Ovary (tissue), 9 donors: ENCODE data around the gene CHRM1. TPM values are rescaled to one million over a fixed set of nuclear protein-coding genes. Genes with fewer than 3 reads are reported as not detected.
"Not testable (repeated sequence)": the region's sequence is repeated elsewhere in the genome, so short reads cannot be mapped to it uniquely, and the experiment has no call there.

Source experiments
- DNase-seq, 5 donors: peaks; one replicate each; pipeline ENCODE4 v3.0.0-alpha.2; 2019 to 2020
- H3K27ac ChIP-seq, 2 donors: fragments of 200-600 bp; one replicate each; pipeline versions ENCODE4 v1.5.1 to v1.8.0; 2019 to 2022
- H3K27me3 ChIP-seq: fragments of 200-600 bp; one replicate; pipeline ENCODE4 v1.8.0; 2022
- H3K36me3 ChIP-seq: fragments of 200-600 bp; sonication (generic); one replicate; pipeline ENCODE4 v1.5.1; 2019
- H3K4me1 ChIP-seq: one replicate; pipeline ENCODE4 v1.8.1; 2013; ENCODE audit warnings: mild to moderate bottlenecking, moderate library complexity; ENCODE audit not compliant: insufficient read depth
- H3K4me3 ChIP-seq: fragments of 200-600 bp; sonication (generic); one replicate; pipeline ENCODE4 v1.5.1; 2017
- H3K9me3 ChIP-seq, 2 donors: fragments of 200-600 bp in 1 of 2; sonication (generic) in 1 of 2; one replicate each; pipeline versions ENCODE4 v1.5.1 to v1.8.1; 2013 to 2019; ENCODE audit warnings: mild to moderate bottlenecking in 1 of 2, moderate library complexity in 1 of 2
- CTCF ChIP-seq, 3 donors: fragments of 450-650 bp in 2 of 3; fragments of 200-600 bp in 1 of 3; IDR thresholded peaks; one replicate each; pipeline versions ENCODE4 v1.5.1 to v1.8.0; 2016 to 2022; ENCODE audit warnings: antibody characterized with exemption in 3 of 3, mild to moderate bottlenecking in 1 of 3
- EP300 ChIP-seq: sonication (generic); formaldehyde crosslinking; IDR thresholded peaks from one replicate; pipeline ENCODE4 v1.6.1; 2017; ENCODE audit warnings: antibody characterized with exemption
- POLR2A ChIP-seq: fragments of 450-650 bp; IDR thresholded peaks from one replicate; pipeline ENCODE4 v1.6.1; 2017; ENCODE audit warnings: antibody characterized with exemption, mild to moderate bottlenecking, moderate library complexity
- WGBS, 3 donors: extraction: QIAGEN DNeasy Blood & Tissue Kit in 1 of 3; methylation state at CpG; one replicate each; pipeline versions ENCODE4 v1.1.5 to v1.1.7; 2013 to 2017; 5-methylcytosine and 5-hydroxymethylcytosine counted together
- intact Hi-C, 4 donors: fragments of 100-400 bp; cut with DNase I; formaldehyde crosslinking; loops; one replicate each; pipeline versions ENCODE4 v1.11.0 to v1.15.1; 2022 to 2023
- polyA plus RNA-seq, 2 donors: library from polyadenylated mRNA; stranded (reverse); fragments of 200-250 nt in 1 of 2; fragments of 350-450 nt in 1 of 2; fragmentation: Illumina TruSeq in 1 of 2; extraction: RNeasy Lipid Tissue Mini Kit (QIAGEN cat#74804) in 1 of 2; gene quantifications; one replicate each; pipeline ENCODE4 v1.2.3, GENCODE V29; 2013 to 2014
- small RNA-seq: library from RNA; depleted of rRNA; stranded (forward); fragments of <200 nt; gene quantifications from one replicate; pipeline ENCODE3, GENCODE V24; 2016
- total RNA-seq, 7 donors: library from RNA; depleted of rRNA in 2 of 7; stranded (reverse); fragments of >200 nt in 2 of 7; fragmentation: NEBNext Ultra II Directional in 3 of 7; extraction: Animal tissue kit (Norgen Biotek cat#: 25700) in 3 of 7; gene quantifications; one replicate each; pipeline versions ENCODE4 v1.1.0 to v1.2.4, GENCODE V29; 2016 to 2023
- donor health status: DM: no; HTN: no; CAD: no; lungs with moderate emphysema.
- donor health status: DM: no; HTN: no; CAD: no.
- donor health status: Bipolar disorder and iron deficiency.
- donor health status: DM: yes; HTN: yes; CAD: no.
- donor health status: DM: no; HTN: no; CAD: no.
- donor health status: DM: yes; HTN: yes; CAD: no.

CHRM1 gene
- total and polyA plus RNA-seq, 9 donors = not detected

GRCh38 chr11:62863687-62864335, 57.4 kb downstream of the CHRM1 start:
- TF ChIP-seq EP300 = no peak
- no peak for TF ChIP-seq POLR2A
- TF ChIP-seq CTCF (IDR thresholded peaks at IDR 0.05) = no peak
- Histone ChIP-seq H3K9me3 (no peaks in the 10 kb centered on the region), H3K36me3 (no peaks in the 10 kb centered on the region), H3K4me1 (no peaks in the 10 kb centered on the region), H3K27me3 (no peaks in the 10 kb centered on the region), H3K27ac (no peak overlapping the region), H3K4me3 (no peak overlapping the region)
- DNase-seq = no peak
- intact Hi-C loops = loop anchor here in 3 of 4 donors (2.0 to 10.0 kb wide), 3 partner anchors 77 to 479 kb away; partner anchors contain the start of gene TMEM179B (in 3 of the 3)
- 67 to 73% (median 69%) methylated on average over 4 of the region's 4 CpGs for WGBS, 3 donors

GRCh38 chr11:62861564-62862192, 59.5 kb downstream of the CHRM1 start:
- H3K27ac ChIP-seq, DNase-seq, H3K4me3 ChIP-seq, H3K9me3 ChIP-seq, H3K36me3 ChIP-seq, H3K27me3 ChIP-seq, H3K4me1 ChIP-seq: not testable (repeated sequence)
- intact Hi-C loops = loop anchor here (2.0 to 10.0 kb wide), 4 partner anchors 71 to 477 kb away; partner anchors contain the start of gene TMEM179B (in 3 of the 4)
- 85 to 88% (median 88%) methylated on average over 16 of the region's 16 CpGs for WGBS, 3 donors

DNA sequence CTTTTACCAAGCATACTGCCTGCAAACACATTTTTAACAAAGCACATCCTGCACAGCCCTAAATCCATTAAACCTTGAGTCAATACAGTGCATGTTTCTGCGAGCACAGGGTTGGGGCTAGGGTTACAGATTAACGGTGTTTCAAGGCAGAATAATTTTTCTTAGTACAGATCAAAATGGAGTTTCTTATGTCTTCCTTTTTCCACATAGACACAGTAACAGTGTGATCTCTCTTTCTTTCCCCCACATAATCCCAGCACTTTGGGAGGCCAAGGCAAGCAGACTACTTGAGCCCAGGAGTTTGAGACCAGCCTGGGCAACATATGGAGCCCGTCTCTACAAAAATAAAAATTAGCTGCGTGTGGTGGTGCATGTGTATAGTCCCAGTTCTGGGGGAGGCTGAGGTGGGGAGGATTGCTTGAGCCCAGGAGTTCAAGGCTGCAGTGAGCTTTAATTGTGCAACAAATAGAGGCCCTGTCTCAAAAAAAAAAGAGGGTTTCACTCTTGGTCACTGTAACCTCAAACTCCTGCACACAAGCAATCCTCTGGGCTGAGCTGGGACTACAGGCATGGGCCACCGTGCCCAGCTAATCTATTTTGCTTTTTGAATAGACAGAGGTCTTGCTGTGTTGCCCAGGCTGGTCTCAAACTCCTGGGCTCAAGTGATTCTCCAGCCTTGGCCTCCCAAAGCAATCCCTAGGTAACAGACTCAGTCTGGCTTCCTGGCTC, 60.2 kb downstream of the CHRM1 start:
- Histone ChIP-seq H3K36me3 (no peaks in the 10 kb centered on the region), H3K27ac (no peak overlapping the region), H3K27me3 (no peaks in the 10 kb centered on the region), H3K9me3 (no peaks in the 10 kb centered on the region), H3K4me3 (no peak overlapping the region), H3K4me1 (no peaks in the 10 kb centered on the region)
- intact Hi-C loops = loop anchor here in 3 of 4 donors (2.0 to 10.0 kb wide), 3 partner anchors 70 to 476 kb away; partner anchors contain the start of gene TMEM179B (in 2 of the 3)
- DNase-seq = no peak
- TF ChIP-seq EP300 = no peak
- TF ChIP-seq CTCF (IDR thresholded peaks at IDR 0.05) = no peak
- no peak for TF ChIP-seq POLR2A
- 23 to 49% (median 25%) methylated on average over 5 of the region's 5 CpGs for whole genome bisulfite sequencing, 3 donors

DNA sequence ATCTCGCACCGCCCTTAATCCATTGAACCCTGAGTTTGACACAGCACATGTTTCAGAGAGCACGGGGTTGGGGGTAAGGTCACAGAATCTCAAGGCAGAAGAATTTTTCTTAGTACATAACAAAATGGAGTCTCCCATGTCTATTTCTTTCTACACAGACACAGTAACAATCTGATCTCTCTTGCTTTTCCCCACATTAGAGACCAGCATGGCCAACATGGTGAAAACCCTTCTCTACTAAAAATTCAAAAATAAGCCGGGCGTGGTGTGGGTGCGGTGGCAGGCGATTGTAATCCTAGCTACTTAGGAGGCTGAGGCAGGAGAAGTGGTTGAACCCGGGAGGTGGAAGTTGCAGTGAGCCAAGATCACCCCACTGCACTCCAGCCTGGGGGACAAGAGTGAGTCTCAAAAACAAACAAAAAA, 61.9 kb downstream of the CHRM1 start:
- not testable (repeated sequence) for DNase-seq, H3K27ac ChIP-seq, H3K27me3 ChIP-seq, H3K36me3 ChIP-seq, H3K9me3 ChIP-seq, H3K4me3 ChIP-seq, H3K4me1 ChIP-seq
- WGBS, 3 donors = 89 to 94% (median 93%) methylated on average over 8 of the region's 8 CpGs
- intact Hi-C loops = loop anchor here in 1 of 4 donors (10.0 kb wide), 1 partner anchor 464 kb away; no protein-coding TSS in a partner anchor

Small RNA genes lying within 50 kb of the gene (small RNA-seq; reads per million reads assigned to genes)
- not detected for gene RN7SL259P

Other genes with a start within 250 kb of the CHRM1 start
- 10 to 100 TPM in 2 of 7 donors, 1 to 10 TPM in 5; 7.1 to 13.7 (median 8.9) TPM for gene UQCC3, start 249.7 kb downstream of the CHRM1 start, total RNA-seq
- 1 to 10 TPM; 1.6 to 9.6 TPM for gene UQCC3, start 249.7 kb downstream of the CHRM1 start, polyA plus RNA-seq
- 1 to 10 TPM; 2.4 to 6.0 (median 4.6) TPM for gene LBHD1, start 249.1 kb downstream of the CHRM1 start, total RNA-seq
- 1 to 10 TPM; 2.6 to 5.3 TPM for gene LBHD1, start 249.1 kb downstream of the CHRM1 start, polyA plus RNA-seq
- gene UBXN1, start 242.3 kb downstream of the CHRM1 start, total RNA-seq = 100 to 1,000 TPM; 106 to 239 (median 170) TPM
- gene UBXN1, start 242.3 kb downstream of the CHRM1 start, polyA plus RNA-seq = 100 to 1,000 TPM in 1 of 2 donors, 10 to 100 TPM in 1; 97.6 to 284 TPM
- gene LRRN4CL, start 231.8 kb downstream of the CHRM1 start, total RNA-seq = 10 to 100 TPM; 19.5 to 38.6 (median 25.5) TPM
- gene LRRN4CL, start 231.8 kb downstream of the CHRM1 start, polyA plus RNA-seq = 10 to 100 TPM; 18.5 to 23.1 TPM
- 100 to 1,000 TPM in 1 of 7 donors, 10 to 100 TPM in 6; 31.4 to 122 (median 57.2) TPM for gene BSCL2, start 213.9 kb downstream of the CHRM1 start, total RNA-seq
- 10 to 100 TPM; 49.2 to 57.8 TPM for gene BSCL2, start 213.9 kb downstream of the CHRM1 start, polyA plus RNA-seq
- under 1 TPM in 5 of 7 donors, not detected in 2; 0.27 to 0.73 (median 0.37) TPM for gene GNG3, start 213.7 kb downstream of the CHRM1 start, total RNA-seq
- under 1 TPM; 0.18 to 0.30 TPM for gene GNG3, start 213.7 kb downstream of the CHRM1 start, polyA plus RNA-seq
- gene HNRNPUL2, start 193.9 kb downstream of the CHRM1 start, total RNA-seq = 10 to 100 TPM; 11.0 to 50.0 (median 41.2) TPM
- 10 to 100 TPM; 38.0 to 81.2 TPM for gene HNRNPUL2, start 193.9 kb downstream of the CHRM1 start, polyA plus RNA-seq
- gene TTC9C, start 192.9 kb downstream of the CHRM1 start, total RNA-seq = 10 to 100 TPM; 19.4 to 42.9 (median 30.4) TPM
- 10 to 100 TPM; 30.5 to 53.6 TPM for gene TTC9C, start 192.9 kb downstream of the CHRM1 start, polyA plus RNA-seq
- 10 to 100 TPM in 4 of 7 donors, 1 to 10 TPM in 3; 4.4 to 18.2 (median 11.8) TPM for gene ZBTB3, start 167.2 kb downstream of the CHRM1 start, total RNA-seq
- gene ZBTB3, start 167.2 kb downstream of the CHRM1 start, polyA plus RNA-seq = 1 to 10 TPM; 3.5 to 4.5 TPM
- gene POLR2G, start 159.8 kb downstream of the CHRM1 start, total RNA-seq = 10 to 100 TPM; 42.1 to 77.0 (median 53.6) TPM
- 100 to 1,000 TPM; 100 to 108 TPM for gene POLR2G, start 159.8 kb downstream of the CHRM1 start, polyA plus RNA-seq
- 10 to 100 TPM; 15.9 to 33.6 (median 26.3) TPM for gene TAF6L, start 150.0 kb downstream of the CHRM1 start, total RNA-seq
- 10 to 100 TPM in 1 of 2 donors, 1 to 10 TPM in 1; 5.4 to 26.5 TPM for gene TAF6L, start 150.0 kb downstream of the CHRM1 start, polyA plus RNA-seq
- 100 to 1,000 TPM in 1 of 7 donors, 10 to 100 TPM in 6; 32.7 to 101 (median 36.5) TPM for gene TMEM179B, start 134.0 kb downstream of the CHRM1 start, total RNA-seq
- gene TMEM179B, start 134.0 kb downstream of the CHRM1 start, polyA plus RNA-seq = 10 to 100 TPM; 54.4 to 91.7 TPM
- gene TMEM223, start 129.4 kb downstream of the CHRM1 start, total RNA-seq = 10 to 100 TPM; 12.0 to 26.9 (median 13.1) TPM
- gene TMEM223, start 129.4 kb downstream of the CHRM1 start, polyA plus RNA-seq = 10 to 100 TPM; 13.7 to 15.5 TPM
- gene NXF1, start 115.9 kb downstream of the CHRM1 start, total RNA-seq = 10 to 100 TPM; 48.8 to 96.8 (median 77.7) TPM
- 100 to 1,000 TPM in 1 of 2 donors, 10 to 100 TPM in 1; 99.4 to 125 TPM for gene NXF1, start 115.9 kb downstream of the CHRM1 start, polyA plus RNA-seq
- gene STX5, start 89.3 kb downstream of the CHRM1 start, total RNA-seq = 10 to 100 TPM; 33.2 to 60.7 (median 49.1) TPM
- gene STX5, start 89.3 kb downstream of the CHRM1 start, polyA plus RNA-seq = 10 to 100 TPM; 39.6 to 50.1 TPM
- not detected for gene TEX54, start 88.5 kb downstream of the CHRM1 start, total RNA-seq
- not detected for gene TEX54, start 88.5 kb downstream of the CHRM1 start, polyA plus RNA-seq
- gene WDR74, start 81.8 kb downstream of the CHRM1 start, total RNA-seq = 10 to 100 TPM; 36.5 to 70.6 (median 61.1) TPM
- 10 to 100 TPM; 25.1 to 39.4 TPM for gene WDR74, start 81.8 kb downstream of the CHRM1 start, polyA plus RNA-seq
- 100 to 1,000 TPM in 3 of 7 donors, 10 to 100 TPM in 4; 69.0 to 430 (median 97.7) TPM for gene SLC3A2, start 40.5 kb downstream of the CHRM1 start, total RNA-seq
- 100 to 1,000 TPM in 1 of 2 donors, 10 to 100 TPM in 1; 90.0 to 126 TPM for gene SLC3A2, start 40.5 kb downstream of the CHRM1 start, polyA plus RNA-seq
- gene SLC22A6, start 63.6 kb upstream of the CHRM1 start, total RNA-seq = not detected
- gene SLC22A6, start 63.6 kb upstream of the CHRM1 start, polyA plus RNA-seq = not detected
- under 1 TPM in 1 of 7 donors, not detected in 6; 0.18 TPM for gene SLC22A8, start 94.5 kb upstream of the CHRM1 start, total RNA-seq
- not detected for gene SLC22A8, start 94.5 kb upstream of the CHRM1 start, polyA plus RNA-seq
- not detected for gene SLC22A24, start 222.9 kb upstream of the CHRM1 start, total RNA-seq
- gene SLC22A24, start 222.9 kb upstream of the CHRM1 start, polyA plus RNA-seq = not detected